DND-41 (cell line): Measurements from ENCODE around the gene GAREM2.

Experiments
- ATAC-seq: fragments of 200-7000 bp; cut with Tn5 transposase; 3 replicates; pipeline ENCODE4 v1.9.1; 2021; ENCODE audit warnings: low read depth; ENCODE audit not compliant: insufficient read depth
- DNase-seq: peaks from one replicate; pipeline ENCODE4 v3.0.0-alpha.2; 2020
- H2AFZ ChIP-seq: 2 replicates; pipeline ENCODE4 v1.6.0; 2012; ENCODE audit warnings: low read depth, low read length
- H3K27ac ChIP-seq: 2 replicates; pipeline ENCODE4 v1.5.1; 2012; ENCODE audit warnings: low read length, inconsistent platforms
- H3K27me3 ChIP-seq: fragments of 200-600 bp; sonication (generic); 2 replicates; pipeline ENCODE4 v1.6.0; 2012; ENCODE audit warnings: low read length, mild to moderate bottlenecking, inconsistent platforms; ENCODE audit not compliant: insufficient read depth, poor library complexity
- H3K36me3 ChIP-seq: 2 replicates; pipeline ENCODE4 v1.5.1; 2012; ENCODE audit warnings: low read length, inconsistent platforms; ENCODE audit not compliant: insufficient read depth
- H3K4me1 ChIP-seq: 2 replicates; pipeline ENCODE4 v1.5.1; 2012; ENCODE audit warnings: mild to moderate bottlenecking, low read length; ENCODE audit not compliant: insufficient read depth
- H3K4me2 ChIP-seq: 2 replicates; pipeline ENCODE4 v1.6.0; 2012; ENCODE audit warnings: mild to moderate bottlenecking, moderate library complexity, low read length, inconsistent platforms; ENCODE audit not compliant: insufficient read depth
- H3K4me3 ChIP-seq, 2 experiments: fragments of 200-600 bp in 1 of 2; shearing (Covaris generic) in 1 of 2; 2 replicates each; pipeline ENCODE4 v1.5.1; 2012 to 2016; ENCODE audit warnings: inconsistent platforms in 2 of 2, low read length in 2 of 2, mild to moderate bottlenecking in 2 of 2, low read depth in 1 of 2, moderate library complexity in 1 of 2
- H3K79me2 ChIP-seq: 2 replicates; pipeline ENCODE4 v1.6.0; 2012; ENCODE audit warnings: low read length, inconsistent platforms; ENCODE audit not compliant: insufficient read depth
- H3K9ac ChIP-seq: 2 replicates; pipeline ENCODE4 v1.6.0; 2012; ENCODE audit warnings: low read depth, mild to moderate bottlenecking, inconsistent platforms, low read length, moderate library complexity
- H3K9me3 ChIP-seq: 2 replicates; pipeline ENCODE4 v1.5.1; 2012; ENCODE audit warnings: low read length, moderate library complexity, mild to moderate bottlenecking, inconsistent platforms; ENCODE audit not compliant: insufficient read depth, severe bottlenecking
- H4K20me1 ChIP-seq: 2 replicates; pipeline ENCODE4 v1.6.0; 2012; ENCODE audit warnings: low read length; ENCODE audit not compliant: insufficient read depth
- EZH2 ChIP-seq: IDR thresholded peaks from 3 replicates; pipeline ENCODE4 v1.6.1; 2012; ENCODE audit warnings: borderline replicate concordance, low read depth, mild to moderate bottlenecking, moderate library complexity, low read length, inconsistent platforms; ENCODE audit not compliant: severe bottlenecking
- TF ChIP-seq, protein P1 (sequence below): IDR thresholded peaks from 2 replicates; pipeline ENCODE4 v1.5.1; 2012; ENCODE audit warnings: borderline replicate concordance, low read length, moderate library complexity, mild to moderate bottlenecking; ENCODE audit not compliant: poor library complexity, severe bottlenecking; ENCODE audit errors: extremely low read depth

The GAREM2 gene

GRCh38 chr2:26172871-26173775 lies at the start of gene GAREM2:
Gene GAREM2 (plus strand): TSS chr2:26173088. CDS start chr2:26173221, 133 bp downstream.
- Histone ChIP-seq H3K4me2 (no peak within 1 kb of the TSS), H3K79me2 (no peaks in the 10 kb centered on the region), H4K20me1 (no peaks in the 10 kb centered on the region), H3K9ac (no peak within 1 kb of the TSS), H3K36me3 (no peaks in the 10 kb centered on the region), H3K27ac (no peak within 1 kb of the TSS), H3K4me1 (no peaks in the 10 kb centered on the region), H3K4me3 (no peak within 1 kb of the TSS), H3K9me3 (no peaks in the 10 kb centered on the region), H2AFZ (no peak within 1 kb of the TSS), H3K27me3 (no peaks in the 10 kb centered on the region)
- TF ChIP-seq, protein P1, sequence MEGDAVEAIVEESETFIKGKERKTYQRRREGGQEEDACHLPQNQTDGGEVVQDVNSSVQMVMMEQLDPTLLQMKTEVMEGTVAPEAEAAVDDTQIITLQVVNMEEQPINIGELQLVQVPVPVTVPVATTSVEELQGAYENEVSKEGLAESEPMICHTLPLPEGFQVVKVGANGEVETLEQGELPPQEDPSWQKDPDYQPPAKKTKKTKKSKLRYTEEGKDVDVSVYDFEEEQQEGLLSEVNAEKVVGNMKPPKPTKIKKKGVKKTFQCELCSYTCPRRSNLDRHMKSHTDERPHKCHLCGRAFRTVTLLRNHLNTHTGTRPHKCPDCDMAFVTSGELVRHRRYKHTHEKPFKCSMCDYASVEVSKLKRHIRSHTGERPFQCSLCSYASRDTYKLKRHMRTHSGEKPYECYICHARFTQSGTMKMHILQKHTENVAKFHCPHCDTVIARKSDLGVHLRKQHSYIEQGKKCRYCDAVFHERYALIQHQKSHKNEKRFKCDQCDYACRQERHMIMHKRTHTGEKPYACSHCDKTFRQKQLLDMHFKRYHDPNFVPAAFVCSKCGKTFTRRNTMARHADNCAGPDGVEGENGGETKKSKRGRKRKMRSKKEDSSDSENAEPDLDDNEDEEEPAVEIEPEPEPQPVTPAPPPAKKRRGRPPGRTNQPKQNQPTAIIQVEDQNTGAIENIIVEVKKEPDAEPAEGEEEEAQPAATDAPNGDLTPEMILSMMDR, result no peak
- TF ChIP-seq EZH2, result no peak
- ATAC-seq (no peak), DNase-seq (no peak)

DNA sequence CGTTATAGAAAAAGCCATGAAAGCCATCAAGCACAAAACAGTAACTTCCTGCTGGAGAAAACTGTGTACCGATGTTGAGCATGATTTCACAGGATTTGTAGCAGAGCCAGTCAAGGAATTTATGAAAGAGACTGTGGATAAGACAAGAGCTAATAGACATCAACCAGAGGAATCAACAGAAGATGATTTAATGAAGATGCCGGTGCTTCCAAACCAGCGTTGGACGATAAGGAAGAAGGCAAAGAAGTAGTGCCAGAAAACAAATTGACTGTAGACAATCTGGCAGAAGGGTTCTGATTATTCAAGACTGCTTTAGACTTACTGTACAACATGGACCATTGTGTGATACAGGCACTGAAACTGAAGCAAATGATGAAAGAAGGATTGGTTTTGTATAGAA lies 49.5 kb upstream of the GAREM2 start:
- TF ChIP-seq EZH2, result no peak
- TF ChIP-seq, protein P1, result no peak
- Histone ChIP-seq H4K20me1 (peaks cover 28% of the 10 kb centered on the region), H3K9me3 (no peaks in the 10 kb centered on the region), H3K4me2 (no peak overlapping the region), H3K79me2 (peaks cover 44% of the 10 kb centered on the region), H3K4me1 (no peaks in the 10 kb centered on the region), H3K36me3 (peaks cover 26% of the 10 kb centered on the region; the same call in 1 of the 2 replicates), H3K4me3 (no peak overlapping the region), H2AFZ (no peak overlapping the region), H3K27ac (no peak overlapping the region), H3K9ac (no peak overlapping the region), H3K27me3 (no peaks in the 10 kb centered on the region)
- DNase-seq (no peak), ATAC-seq (no peak)

GRCh38 chr2:26126074-26126473 lies 46.8 kb upstream of the GAREM2 start:
- H4K20me1 ChIP-seq, result peaks cover 15% of the 10 kb centered on the region
- no peak overlapping the region for H3K4me2 ChIP-seq
- H3K36me3 ChIP-seq, result peaks cover 36% of the 10 kb centered on the region
- no peaks in the 10 kb centered on the region for H3K27me3 ChIP-seq
- H3K27ac ChIP-seq, result no peak overlapping the region
- no peak overlapping the region for H2AFZ ChIP-seq
- TF ChIP-seq EZH2, result no peak
- TF ChIP-seq, protein P1, result no peak
- H3K9ac ChIP-seq, result no peak overlapping the region
- H3K79me2 ChIP-seq, result peaks cover 25% of the 10 kb centered on the region
- H3K9me3 ChIP-seq, result no peaks in the 10 kb centered on the region
- no peaks in the 10 kb centered on the region for H3K4me1 ChIP-seq
- ATAC-seq (no peak), DNase-seq (no peak)
- no peak overlapping the region for H3K4me3 ChIP-seq
